Sigmoid colon (tissue), 7 donors: Measurements from ENCODE around the gene DES. TPM values are rescaled to one million over a fixed set of nuclear protein-coding genes. Genes with fewer than 3 reads are reported as not detected.

Experiments
- DNase-seq: peaks from one replicate; pipeline ENCODE4 v3.0.0-alpha.2; 2019
- H3K27ac ChIP-seq, 4 donors: fragments of 200-600 bp; sonication (generic); one replicate each; pipeline ENCODE4 v1.5.1; 2016 to 2019; ENCODE audit warnings: mild to moderate bottlenecking in 1 of 4
- H3K27me3 ChIP-seq, 3 donors: fragments of 200-600 bp; sonication (generic); one replicate each; pipeline ENCODE4 v1.5.1; 2019; ENCODE audit warnings: mild to moderate bottlenecking in 1 of 3
- H3K36me3 ChIP-seq, 4 donors: fragments of 200-600 bp; sonication (generic); one replicate each; pipeline ENCODE4 v1.5.1; 2016 to 2019
- H3K4me1 ChIP-seq, 4 donors: fragments of 200-600 bp; sonication (generic); one replicate each; pipeline ENCODE4 v1.5.1; 2017 to 2019
- H3K4me3 ChIP-seq, 4 donors: fragments of 200-600 bp; sonication (generic); one replicate each; pipeline ENCODE4 v1.5.1; 2017 to 2019; ENCODE audit warnings: mild to moderate bottlenecking in 2 of 4, moderate library complexity in 1 of 4
- H3K9me3 ChIP-seq, 4 donors: fragments of 200-600 bp in 3 of 4; sonication (generic) in 3 of 4; one replicate each; pipeline versions ENCODE4 v1.5.1 to v1.6.1; 2013 to 2019
- EP300 ChIP-seq, 4 donors: sonication (generic); formaldehyde crosslinking; IDR thresholded peaks; one replicate each; pipeline ENCODE4 v1.6.1; 2017; ENCODE audit warnings: antibody characterized with exemption in 4 of 4
- POLR2A ChIP-seq, 2 donors: fragments of 450-650 bp; IDR thresholded peaks; one replicate each; pipeline ENCODE4 v1.6.1; 2016; ENCODE audit warnings: antibody characterized with exemption in 2 of 2, mild to moderate bottlenecking in 2 of 2, moderate library complexity in 2 of 2
- POLR2AphosphoS5 ChIP-seq, 4 donors: sonication (generic); formaldehyde crosslinking; IDR thresholded peaks; one replicate each; pipeline ENCODE4 v1.6.1; 2017; ENCODE audit warnings: antibody characterized with exemption in 4 of 4
- WGBS, 2 donors: extraction: QIAGEN DNeasy Blood & Tissue Kit; methylation state at CpG; one replicate each; pipeline ENCODE4 v1.1.7; 2013; 5-methylcytosine and 5-hydroxymethylcytosine counted together
- intact Hi-C: fragments of 100-400 bp; cut with DNase I; formaldehyde crosslinking; loops from one replicate; pipeline ENCODE4 v1.15.1; 2023
- polyA plus RNA-seq, 3 donors: library from polyadenylated mRNA; stranded (reverse); fragments of 200-250 nt; gene quantifications; one replicate each; pipeline ENCODE4 v1.2.3, GENCODE V29; 2013
- total RNA-seq, 4 donors: library from RNA; depleted of rRNA; stranded (reverse); fragments of >200 nt; gene quantifications; one replicate each; pipeline ENCODE4 v1.1.0, GENCODE V29; 2016
- TF ChIP-seq, protein P1 (sequence below), 4 experiments: fragments of 450-650 bp in 3 of 4; fragments of 200-600 bp in 1 of 4; IDR thresholded peaks; one replicate each; pipeline ENCODE4 v1.5.1; 2016 to 2019; ENCODE audit warnings: antibody characterized with exemption in 4 of 4, mild to moderate bottlenecking in 3 of 4, moderate library complexity in 2 of 4
- donor health status: healthy with polysubstance abuse.
- donor health status: Bipolar disorder and iron deficiency.
- donor health status: healthy.

Gene DES
- total and polyA plus RNA-seq, 7 donors: 35.1 to 30,562 (median 7,366) TPM

DNA sequence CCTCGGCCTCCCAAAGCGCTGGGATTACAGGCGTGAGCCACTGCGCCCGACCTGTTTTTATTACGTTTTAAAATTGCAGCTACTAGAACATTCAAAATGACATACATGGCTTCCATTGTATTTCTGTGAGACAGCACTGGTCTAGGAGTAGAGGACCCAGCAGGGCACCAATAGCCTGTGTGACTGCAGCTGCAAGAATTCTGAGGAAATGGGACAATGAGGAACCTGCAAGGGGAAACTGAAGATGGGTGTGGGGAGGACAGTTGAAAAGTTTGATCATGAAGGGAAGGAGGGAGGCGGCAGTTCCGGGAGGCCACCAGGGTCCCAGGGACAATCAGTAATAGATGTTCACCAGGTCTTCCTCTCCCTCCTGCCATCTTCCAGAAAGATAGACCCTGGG is 16.6 kb upstream of the DES start:
- no peak overlapping the region for H3K27ac ChIP-seq
- no peaks in the 10 kb centered on the region for H3K9me3 ChIP-seq
- H3K4me1 ChIP-seq: peaks cover 0 to 49% (median 28%) of the 10 kb centered on the region in 4 donors
- WGBS, 2 donors: 85 to 89% methylated on average over 8 of the region's 8 CpGs
- TF ChIP-seq POLR2A (IDR thresholded peaks at IDR 0.05): no peak
- no peak for TF ChIP-seq EP300 (IDR thresholded peaks at IDR 0.05)
- TF ChIP-seq, protein P1, sequence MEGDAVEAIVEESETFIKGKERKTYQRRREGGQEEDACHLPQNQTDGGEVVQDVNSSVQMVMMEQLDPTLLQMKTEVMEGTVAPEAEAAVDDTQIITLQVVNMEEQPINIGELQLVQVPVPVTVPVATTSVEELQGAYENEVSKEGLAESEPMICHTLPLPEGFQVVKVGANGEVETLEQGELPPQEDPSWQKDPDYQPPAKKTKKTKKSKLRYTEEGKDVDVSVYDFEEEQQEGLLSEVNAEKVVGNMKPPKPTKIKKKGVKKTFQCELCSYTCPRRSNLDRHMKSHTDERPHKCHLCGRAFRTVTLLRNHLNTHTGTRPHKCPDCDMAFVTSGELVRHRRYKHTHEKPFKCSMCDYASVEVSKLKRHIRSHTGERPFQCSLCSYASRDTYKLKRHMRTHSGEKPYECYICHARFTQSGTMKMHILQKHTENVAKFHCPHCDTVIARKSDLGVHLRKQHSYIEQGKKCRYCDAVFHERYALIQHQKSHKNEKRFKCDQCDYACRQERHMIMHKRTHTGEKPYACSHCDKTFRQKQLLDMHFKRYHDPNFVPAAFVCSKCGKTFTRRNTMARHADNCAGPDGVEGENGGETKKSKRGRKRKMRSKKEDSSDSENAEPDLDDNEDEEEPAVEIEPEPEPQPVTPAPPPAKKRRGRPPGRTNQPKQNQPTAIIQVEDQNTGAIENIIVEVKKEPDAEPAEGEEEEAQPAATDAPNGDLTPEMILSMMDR (IDR thresholded peaks at IDR 0.05): no peak
- TF ChIP-seq POLR2AphosphoS5 (IDR thresholded peaks at IDR 0.05): no peak
- H3K4me3 ChIP-seq: no peak overlapping the region
- no peaks in the 10 kb centered on the region for H3K27me3 ChIP-seq
- intact Hi-C loops: no loop called here
- DNase-seq: no peak
- no peaks in the 10 kb centered on the region for H3K36me3 ChIP-seq

DNA sequence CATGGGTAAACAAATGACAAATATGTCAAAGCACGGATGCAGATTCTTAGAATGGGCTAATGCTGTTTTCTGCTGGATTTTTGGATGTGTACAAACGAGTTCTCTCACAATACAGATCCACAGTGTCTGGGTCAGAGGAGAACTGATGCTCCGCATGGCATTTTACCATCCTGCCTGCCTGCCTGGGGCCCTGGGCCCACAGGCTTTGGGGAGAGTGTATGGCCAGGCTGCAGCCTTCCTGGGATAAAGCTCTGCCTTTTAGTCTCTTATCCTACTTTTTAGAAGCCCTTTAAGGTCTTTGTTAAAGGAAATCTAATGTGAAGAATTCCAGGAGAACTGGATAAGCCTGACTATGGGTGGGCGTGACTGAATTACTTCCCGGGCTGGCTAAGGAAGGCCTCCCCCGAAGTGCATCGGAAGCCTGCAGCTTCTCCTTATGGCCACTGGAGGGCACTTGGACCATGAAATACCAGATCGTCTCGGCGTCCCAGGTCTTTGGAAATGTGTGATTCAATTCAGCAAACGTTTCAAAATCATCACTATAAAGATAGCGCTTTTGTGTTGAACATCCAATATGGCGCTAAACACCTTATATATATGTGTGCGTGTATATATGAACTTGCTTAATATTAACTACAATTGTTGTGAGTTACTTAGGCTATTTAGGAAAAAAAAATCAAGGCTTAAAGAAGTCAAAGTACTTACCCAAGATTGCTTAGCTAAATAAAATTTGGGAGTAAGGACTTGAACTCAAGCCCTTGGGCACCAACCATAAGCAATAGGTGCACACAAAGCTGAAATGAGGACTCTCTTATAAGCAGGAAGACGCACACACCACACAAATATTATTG is 15.3 kb upstream of the DES start:
- TF ChIP-seq EP300 (IDR thresholded peaks at IDR 0.05): no peak
- TF ChIP-seq POLR2A (IDR thresholded peaks at IDR 0.05): no peak
- TF ChIP-seq, protein P1 (IDR thresholded peaks at IDR 0.05): peak; percentile 78 to 94 (median 89)
- TF ChIP-seq POLR2AphosphoS5 (IDR thresholded peaks at IDR 0.05): no peak
- intact Hi-C loops: loop anchor here (1.0 kb wide), 1 partner anchor 127 kb away; no protein-coding TSS in a partner anchor
- H3K36me3 ChIP-seq: no peaks in the 10 kb centered on the region
- H3K27me3 ChIP-seq: no peaks in the 10 kb centered on the region
- peak overlapping the region; percentile 88 to 99 (median 96) for H3K27ac ChIP-seq
- H3K4me3 ChIP-seq: no peak overlapping the region
- 18 to 21% methylated on average over 15 of the region's 15 CpGs for WGBS, 2 donors
- peaks cover 0 to 61% (median 40%) of the 10 kb centered on the region in 4 donors for H3K4me1 ChIP-seq
- DNase-seq: peak; percentile 89
- no peaks in the 10 kb centered on the region for H3K9me3 ChIP-seq

DNA sequence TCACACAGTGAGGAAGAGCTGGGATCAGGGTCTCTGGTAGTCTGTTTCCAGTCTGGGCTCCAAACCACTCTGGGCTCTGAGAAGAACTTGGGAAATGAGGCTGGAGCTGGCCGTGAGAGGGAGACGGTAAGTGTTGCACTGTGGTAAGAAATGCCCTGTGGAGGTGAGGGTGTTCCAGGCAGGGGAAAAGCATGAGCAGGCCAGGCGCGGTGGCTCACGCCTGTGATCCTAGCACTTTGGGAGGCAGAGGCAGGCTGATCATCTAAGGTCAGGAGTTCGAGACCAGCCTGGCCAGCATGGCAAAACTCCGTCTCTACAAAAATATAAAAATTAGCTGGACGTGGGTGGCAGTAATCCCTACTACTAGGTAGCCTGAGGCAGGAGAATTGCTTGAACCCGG is 14.3 kb upstream of the DES start:
- no peak for TF ChIP-seq POLR2A (IDR thresholded peaks at IDR 0.05)
- no peak for TF ChIP-seq EP300 (IDR thresholded peaks at IDR 0.05)
- TF ChIP-seq, protein P1 (IDR thresholded peaks at IDR 0.05): no peak
- no peaks in the 10 kb centered on the region for H3K36me3 ChIP-seq
- no peaks in the 10 kb centered on the region for H3K9me3 ChIP-seq
- peak overlapping the region in 1 of 4 donors; percentile 28 for H3K4me3 ChIP-seq
- DNase-seq: no peak
- H3K4me1 ChIP-seq: peaks cover 0 to 65% (median 46%) of the 10 kb centered on the region in 4 donors
- intact Hi-C loops: loop anchor here (1.0 to 2.0 kb wide), 2 partner anchors 119 to 126 kb away; no protein-coding TSS in a partner anchor
- peak overlapping the region; percentile 88 to 99 (median 96) for H3K27ac ChIP-seq
- H3K27me3 ChIP-seq: no peaks in the 10 kb centered on the region
- 93% methylated on average over 9 of the region's 9 CpGs for WGBS, 2 donors

DNA sequence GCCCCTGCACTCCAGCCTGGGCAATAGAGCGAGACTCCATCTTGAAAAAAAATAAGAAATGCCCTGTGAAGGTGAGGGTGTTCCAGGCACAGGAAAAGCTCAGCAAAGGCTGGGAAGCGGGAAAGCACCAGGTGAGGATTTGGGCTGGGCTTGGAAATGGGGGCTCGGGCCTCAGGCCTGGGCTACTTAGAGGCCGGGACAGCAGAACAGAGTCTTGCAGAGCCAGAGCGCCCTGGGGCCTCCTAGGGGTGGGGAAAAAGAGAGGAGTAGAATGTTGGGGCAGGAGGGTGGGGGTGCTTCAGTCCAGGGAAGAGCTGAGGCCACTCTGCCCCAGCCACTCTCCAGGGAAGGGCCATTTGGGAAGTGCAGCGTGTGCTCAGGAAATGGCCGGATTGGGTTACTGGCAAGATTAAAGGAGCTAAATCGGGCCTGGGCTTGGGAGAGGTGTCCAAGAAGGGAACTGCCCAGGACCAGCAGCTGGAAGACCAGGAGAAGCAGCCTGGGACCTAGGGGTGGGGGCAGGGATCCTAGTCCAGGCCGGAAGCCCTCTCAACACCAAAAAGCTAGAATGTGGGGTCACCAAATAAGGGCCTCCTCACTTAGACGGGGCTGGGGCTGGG is 13.8 kb upstream of the DES start:
- WGBS, 2 donors: 85 to 90% methylated on average over 10 of the region's 10 CpGs
- H3K36me3 ChIP-seq: no peaks in the 10 kb centered on the region
- TF ChIP-seq, protein P1 (IDR thresholded peaks at IDR 0.05): peak in 1 of 4 experiments; percentile 20
- TF ChIP-seq POLR2AphosphoS5 (IDR thresholded peaks at IDR 0.05) (no peak), EP300 (IDR thresholded peaks at IDR 0.05) (peak in 1 of 4 donors; percentile 6), POLR2A (IDR thresholded peaks at IDR 0.05) (no peak)
- peak overlapping the region in 2 of 4 donors; percentile 3 to 28 for H3K4me3 ChIP-seq
- H3K27ac ChIP-seq: peak overlapping the region; percentile 88 to 99 (median 96)
- DNase-seq: no peak
- no peaks in the 10 kb centered on the region for H3K27me3 ChIP-seq
- peaks cover 0 to 68% (median 51%) of the 10 kb centered on the region in 4 donors for H3K4me1 ChIP-seq
- intact Hi-C loops: loop anchor here (2.0 kb wide), 1 partner anchor 118 kb away; no protein-coding TSS in a partner anchor
- H3K9me3 ChIP-seq: no peaks in the 10 kb centered on the region
